Nephron (organoid): Measurements from ENCODE around the gene APOA4.
"Not testable (repeated sequence)": the region's sequence is repeated elsewhere in the genome, so short reads cannot be mapped to it uniquely, and the experiment has no call there.

Source experiments
- H3K27ac Mint-ChIP-seq, 3 experiments: 2 replicates each; pipeline ENCODE4 v1.8.0; 2020; ENCODE audit warnings: mixed read lengths in 3 of 3, mild to moderate bottlenecking in 2 of 3, moderate library complexity in 1 of 3
- H3K27me3 Mint-ChIP-seq: 2 replicates; pipeline ENCODE4 v1.8.0; 2021; ENCODE audit warnings: low read depth, mild to moderate bottlenecking, moderate library complexity, mixed read lengths
- H3K36me3 Mint-ChIP-seq: 2 replicates; pipeline ENCODE4 v1.8.0; 2020; ENCODE audit warnings: low read depth, mixed read lengths
- H3K4me1 Mint-ChIP-seq: 2 replicates; pipeline ENCODE4 v1.8.0; 2020; ENCODE audit warnings: mixed read lengths
- H3K4me3 Mint-ChIP-seq, 3 experiments: 2 replicates each; pipeline ENCODE4 v1.8.0; 2020; ENCODE audit warnings: mild to moderate bottlenecking in 3 of 3, mixed read lengths in 3 of 3, moderate library complexity in 2 of 3
- H3K9me3 Mint-ChIP-seq: 2 replicates; pipeline ENCODE4 v1.8.0; 2020; ENCODE audit warnings: mixed read lengths
- TF ChIP-seq, protein P1 (sequence below), 3 experiments: fragments of 200-600 bp; sonication (generic); IDR thresholded peaks; one replicate each; pipeline ENCODE4 v1.5.0; 2021; ENCODE audit warnings: antibody characterized with exemption in 3 of 3; ENCODE audit not compliant: unreplicated experiment in 3 of 3

Gene APOA4

DNA sequence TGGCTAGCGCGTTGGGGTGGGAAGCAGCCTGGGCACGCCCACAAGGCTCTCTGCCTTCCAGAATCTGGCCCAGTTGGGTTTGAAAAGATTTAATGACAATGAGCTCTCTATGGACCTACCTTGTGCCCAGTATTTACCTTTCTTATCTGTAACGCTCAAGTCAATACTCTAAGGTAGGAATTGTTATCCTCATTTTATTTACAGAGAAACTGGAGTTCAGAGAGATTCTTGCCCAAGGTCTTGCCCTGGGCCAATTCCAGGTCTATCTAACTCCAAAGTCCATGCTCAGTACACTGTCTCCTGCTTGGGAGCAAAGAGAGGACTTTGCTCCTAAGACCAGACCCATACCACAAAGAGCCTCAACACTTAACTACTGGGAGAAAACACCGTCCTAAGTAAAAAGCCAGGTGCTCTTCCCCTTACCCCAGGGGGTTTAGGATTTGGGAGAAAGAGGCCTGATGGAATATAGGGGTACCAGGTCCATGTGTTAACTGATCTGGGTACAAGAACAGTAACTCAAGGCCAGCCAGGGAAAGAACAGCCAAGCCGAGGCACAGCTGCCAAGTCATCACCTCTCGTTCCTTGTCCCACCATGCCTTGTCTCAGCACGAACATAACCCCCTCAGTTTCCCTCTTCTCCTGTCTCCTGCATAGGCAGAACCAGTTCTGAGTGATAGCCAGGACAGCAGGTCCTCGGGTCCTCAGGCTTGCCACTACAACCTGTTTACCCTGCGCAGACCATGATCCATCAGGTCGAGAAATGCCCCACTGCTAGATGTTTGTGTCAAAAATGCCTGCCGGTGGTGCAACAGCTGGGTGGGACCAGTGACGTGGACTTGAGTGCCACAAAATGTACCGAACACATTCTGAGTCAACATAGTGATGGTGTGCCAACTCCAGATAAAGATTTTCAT is 14.6 kb downstream of the APOA4 start:
- H3K9me3 Mint-ChIP-seq = no peaks in the 10 kb centered on the region
- H3K27ac Mint-ChIP-seq = no peak overlapping the region
- H3K36me3 Mint-ChIP-seq = no peaks in the 10 kb centered on the region
- peaks cover 4% of the 10 kb centered on the region for H3K27me3 Mint-ChIP-seq
- H3K4me3 Mint-ChIP-seq = no peak overlapping the region
- H3K4me1 Mint-ChIP-seq = no peaks in the 10 kb centered on the region
- TF ChIP-seq, protein P1, sequence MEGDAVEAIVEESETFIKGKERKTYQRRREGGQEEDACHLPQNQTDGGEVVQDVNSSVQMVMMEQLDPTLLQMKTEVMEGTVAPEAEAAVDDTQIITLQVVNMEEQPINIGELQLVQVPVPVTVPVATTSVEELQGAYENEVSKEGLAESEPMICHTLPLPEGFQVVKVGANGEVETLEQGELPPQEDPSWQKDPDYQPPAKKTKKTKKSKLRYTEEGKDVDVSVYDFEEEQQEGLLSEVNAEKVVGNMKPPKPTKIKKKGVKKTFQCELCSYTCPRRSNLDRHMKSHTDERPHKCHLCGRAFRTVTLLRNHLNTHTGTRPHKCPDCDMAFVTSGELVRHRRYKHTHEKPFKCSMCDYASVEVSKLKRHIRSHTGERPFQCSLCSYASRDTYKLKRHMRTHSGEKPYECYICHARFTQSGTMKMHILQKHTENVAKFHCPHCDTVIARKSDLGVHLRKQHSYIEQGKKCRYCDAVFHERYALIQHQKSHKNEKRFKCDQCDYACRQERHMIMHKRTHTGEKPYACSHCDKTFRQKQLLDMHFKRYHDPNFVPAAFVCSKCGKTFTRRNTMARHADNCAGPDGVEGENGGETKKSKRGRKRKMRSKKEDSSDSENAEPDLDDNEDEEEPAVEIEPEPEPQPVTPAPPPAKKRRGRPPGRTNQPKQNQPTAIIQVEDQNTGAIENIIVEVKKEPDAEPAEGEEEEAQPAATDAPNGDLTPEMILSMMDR (IDR thresholded peaks at IDR 0.05; ENCODE audit: unreplicated experiment in 3 of 3) = no peak

DNA sequence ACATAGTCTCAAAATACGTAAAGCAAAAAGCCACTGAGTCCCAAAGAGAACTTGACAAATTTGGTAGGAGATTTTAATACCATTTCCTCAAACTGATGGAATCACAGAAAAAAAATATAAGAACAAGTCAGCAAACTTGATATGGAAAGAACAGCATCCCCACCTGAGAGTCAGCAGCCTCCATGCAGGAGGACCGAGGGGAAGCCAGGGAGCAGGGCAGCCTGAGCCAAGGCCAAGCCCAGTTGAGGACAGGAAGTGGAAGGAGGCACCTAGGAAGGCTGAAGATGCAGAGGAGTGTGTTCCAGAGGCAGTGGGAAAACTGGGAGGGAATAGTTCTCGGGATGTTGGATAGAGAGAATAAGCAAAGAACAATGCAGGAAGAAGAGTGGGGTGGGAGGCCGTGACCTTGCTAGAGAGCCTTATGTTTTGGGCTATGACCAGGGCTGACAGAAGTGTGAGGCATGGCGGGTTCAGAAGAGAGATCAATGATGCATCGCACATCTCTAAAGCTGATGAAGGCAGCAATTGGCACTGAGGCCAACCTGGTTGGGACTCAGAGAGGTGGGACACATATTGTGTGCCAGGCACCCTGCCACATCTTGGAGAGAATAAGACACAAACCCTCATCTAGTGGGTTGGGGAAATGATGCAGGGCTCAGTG is 15.4 kb downstream of the APOA4 start:
- Mint-ChIP-seq H3K36me3 (no peaks in the 10 kb centered on the region), H3K9me3 (no peaks in the 10 kb centered on the region), H3K27me3 (peaks cover 4% of the 10 kb centered on the region), H3K27ac (no peak overlapping the region), H3K4me3 (no peak overlapping the region), H3K4me1 (no peaks in the 10 kb centered on the region)
- TF ChIP-seq, protein P1 (IDR thresholded peaks at IDR 0.05; ENCODE audit: unreplicated experiment in 3 of 3) = no peak

GRCh38 chr11:116804001-116804400 is 19.1 kb downstream of the APOA4 start:
- Mint-ChIP-seq H3K4me1 (no peaks in the 10 kb centered on the region), H3K36me3 (no peaks in the 10 kb centered on the region), H3K9me3 (no peaks in the 10 kb centered on the region), H3K27me3 (peaks cover 4% of the 10 kb centered on the region), H3K4me3 (no peak overlapping the region), H3K27ac (no peak overlapping the region)
- TF ChIP-seq, protein P1 (IDR thresholded peaks at IDR 0.05; ENCODE audit: unreplicated experiment in 3 of 3) = no peak

GRCh38 chr11:116801662-116802061 is 21.4 kb downstream of the APOA4 start:
- H3K36me3 Mint-ChIP-seq, H3K9me3 Mint-ChIP-seq, H3K27ac Mint-ChIP-seq, H3K4me1 Mint-ChIP-seq, H3K27me3 Mint-ChIP-seq, H3K4me3 Mint-ChIP-seq: not testable (repeated sequence)

GRCh38 chr11:116800610-116801009 is 22.5 kb downstream of the APOA4 start:
- H3K4me3 Mint-ChIP-seq = no peak overlapping the region
- H3K27ac Mint-ChIP-seq = no peak overlapping the region
- no peaks in the 10 kb centered on the region for H3K36me3 Mint-ChIP-seq
- no peaks in the 10 kb centered on the region for H3K9me3 Mint-ChIP-seq
- peaks cover 5% of the 10 kb centered on the region for H3K27me3 Mint-ChIP-seq
- TF ChIP-seq, protein P1 (IDR thresholded peaks at IDR 0.05; ENCODE audit: unreplicated experiment in 3 of 3) = no peak
- H3K4me1 Mint-ChIP-seq = no peaks in the 10 kb centered on the region

- H3K4me1 Mint-ChIP-seq = no peaks in the 10 kb centered on the region
- no peaks in the 10 kb centered on the region for H3K36me3 Mint-ChIP-seq
- no peak overlapping the region for H3K4me3 Mint-ChIP-seq
- no peaks in the 10 kb centered on the region for H3K9me3 Mint-ChIP-seq
- H3K27ac Mint-ChIP-seq = no peak overlapping the region
- TF ChIP-seq, protein P1 (IDR thresholded peaks at IDR 0.05; ENCODE audit: unreplicated experiment in 3 of 3) = no peak
- peaks cover 5% of the 10 kb centered on the region for H3K27me3 Mint-ChIP-seq
Observed at GRCh38 chr11:116798368-116798767, 24.7 kb downstream of the APOA4 start.
